A549 (cell line): ENCODE measurements around the gene SLC7A6OS. TPM values are rescaled to one million over a fixed set of nuclear protein-coding genes. Genes with fewer than 3 reads are reported as not detected.

Experiments used
- ATAC-seq, 2 experiments: fragments of 200-7000 bp in 1 of 2; fragments of >200 bp in 1 of 2; cut with Nextera tagmentation in 1 of 2; cut with Tn5 transposase in 1 of 2; 3 replicates each; pipeline versions ENCODE4 v1.8.0 to v1.9.1; 2018 to 2020; ENCODE audit warnings: mild to moderate bottlenecking in 1 of 2, moderate library complexity in 1 of 2
- CTCF ChIA-PET: fragments of 300-600 bp; sonication (Branson Sonifier 250); formaldehyde crosslinking; extraction: SDS; loops from one replicate; lab custom pipeline; 2021; ENCODE audit warnings: antibody characterized with exemption, inconsistent platforms; lab: Yijun Ruan, JAX
- POLR2A ChIA-PET: fragments of 350-600 bp; formaldehyde crosslinking; extraction: SDS; loops from one replicate; lab custom pipeline; 2021; ENCODE audit warnings: antibody characterized with exemption, inconsistent platforms; lab: Yijun Ruan, JAX
- DNase-seq, 2 experiments: peaks; one replicate each; pipeline versions ENCODE4 v3.0.0 to v3.0.0-alpha.2; 2011 to 2016; ENCODE audit warnings: low read depth in 1 of 2, low spot score in 1 of 2
- FAIRE-seq: peaks from 2 replicates; lab custom pipeline; 2011; peaks lifted over from hg19 to GRCh38; lab: Jason Lieb, UNC
- H3K27ac ChIP-seq, 2 experiments: fragments of >200 bp; sonication (Bioruptor Twin); formaldehyde crosslinking; 3 replicates each; pipeline ENCODE4 v1.5.1; 2016 to 2017
- H3K4me1 ChIP-seq: fragments of >200 bp; sonication (Bioruptor Twin); formaldehyde crosslinking; 3 replicates; pipeline ENCODE4 v1.6.1; 2016
- H3K4me2 ChIP-seq: fragments of >200 bp; sonication (Bioruptor Twin); formaldehyde crosslinking; 3 replicates; pipeline ENCODE4 v1.6.1; 2016
- H3K4me3 ChIP-seq: fragments of >200 bp; sonication (Bioruptor Twin); formaldehyde crosslinking; 3 replicates; pipeline ENCODE4 v1.5.1; 2016
- H3K9me3 ChIP-seq: fragments of >200 bp; sonication (Bioruptor Twin); formaldehyde crosslinking; 3 replicates; pipeline ENCODE4 v1.6.1; 2016
- BHLHE40 ChIP-seq: IDR thresholded peaks from 2 replicates; pipeline ENCODE4 v1.6.1; 2012; ENCODE audit warnings: low read depth, low read length, inconsistent platforms
- CBX8 ChIP-seq: fragments of 200-600 bp; sonication (generic); IDR thresholded peaks from 2 replicates; pipeline ENCODE4 v1.6.1; 2016
- CHD2 ChIP-seq: fragments of 150-350 bp; IDR thresholded peaks from 2 replicates; pipeline ENCODE4 v1.6.1; 2014; ENCODE audit warnings: low read length; ENCODE audit not compliant: partially characterized antibody
- EHMT2 ChIP-seq: fragments of 200-600 bp; sonication (generic); IDR thresholded peaks from 2 replicates; pipeline ENCODE4 v1.6.1; 2016; ENCODE audit warnings: antibody characterized with exemption, low read depth, mild to moderate bottlenecking, moderate library complexity
- EP300 ChIP-seq, 2 experiments: fragments of >200 bp; sonication (Bioruptor Twin); formaldehyde crosslinking; IDR thresholded peaks; 2 replicates in 1 of 2; 3 replicates in 1 of 2; pipeline ENCODE4 v1.6.1; 2016 to 2017
- FOSB ChIP-seq: fragments of 250-450 bp; sonication (Bioruptor Pico); IDR thresholded peaks from 2 replicates; pipeline ENCODE4 v1.5.0; 2020; ENCODE audit warnings: mild to moderate bottlenecking, moderate library complexity
- FOSL2 ChIP-seq, 2 experiments: fragments of 450-650 bp in 1 of 2; fragments of >200 bp in 1 of 2; sonication (Bioruptor Twin) in 1 of 2; formaldehyde crosslinking; IDR thresholded peaks; 2 replicates each; pipeline versions ENCODE4 v1.5.0 to v1.6.1; 2016 to 2020; ENCODE audit warnings: mild to moderate bottlenecking in 1 of 2, moderate library complexity in 1 of 2
- FOXS1 ChIP-seq: fragments of 250-450 bp; sonication (Bioruptor Pico); IDR thresholded peaks from 2 replicates; pipeline ENCODE4 v1.5.0; 2020; ENCODE audit warnings: mild to moderate bottlenecking, moderate library complexity
- GATA3 ChIP-seq: IDR thresholded peaks from 2 replicates; pipeline ENCODE4 v1.6.1; 2012; ENCODE audit warnings: borderline replicate concordance
- HOXB13 ChIP-seq: fragments of 250-450 bp; sonication (Bioruptor Pico); IDR thresholded peaks from 2 replicates; pipeline ENCODE4 v1.5.0; 2020; ENCODE audit warnings: low read depth, mild to moderate bottlenecking, moderate library complexity
- JUN ChIP-seq, 2 experiments: fragments of >200 bp; sonication (Bioruptor Twin); formaldehyde crosslinking; IDR thresholded peaks; 2 replicates in 1 of 2; 3 replicates in 1 of 2; pipeline ENCODE4 v1.6.1; 2016 to 2017
- KDM5A ChIP-seq: fragments of 200-600 bp; sonication (generic); IDR thresholded peaks from 2 replicates; pipeline ENCODE4 v1.6.1; 2016; ENCODE audit warnings: antibody characterized with exemption, mild to moderate bottlenecking
- MAFK ChIP-seq: fragments of 450-650 bp; IDR thresholded peaks from 2 replicates; pipeline ENCODE4 v1.6.1; 2014; ENCODE audit not compliant: partially characterized antibody
- MYC ChIP-seq: IDR thresholded peaks from 2 replicates; pipeline ENCODE4 v1.6.1; 2012; ENCODE audit warnings: mild to moderate bottlenecking, inconsistent platforms, low read length, improper control_type of control experiment, borderline replicate concordance
- NR3C1 ChIP-seq: fragments of >200 bp; sonication (Bioruptor Twin); formaldehyde crosslinking; IDR thresholded peaks from 3 replicates; pipeline ENCODE4 v1.6.1; 2017
- POLR2A ChIP-seq: IDR thresholded peaks from 2 replicates; pipeline ENCODE4 v1.6.1; 2012; ENCODE audit warnings: mild to moderate bottlenecking, low read length
- POLR2AphosphoS2 ChIP-seq: conservative IDR thresholded peaks from 2 replicates; pipeline ENCODE4 v1.6.1; 2012; ENCODE audit warnings: low read length, improper control_type of control experiment, inconsistent platforms
- RCOR1 ChIP-seq: fragments of 150-350 bp; IDR thresholded peaks from 2 replicates; pipeline ENCODE4 v1.6.1; 2014; ENCODE audit warnings: antibody characterized with exemption, low read length, low read depth
- RFX5 ChIP-seq: fragments of 450-650 bp; IDR thresholded peaks from 2 replicates; pipeline ENCODE4 v1.7.1; 2014; ENCODE audit warnings: antibody characterized with exemption, mild to moderate bottlenecking, moderate library complexity
- SREBF2 ChIP-seq: fragments of 450-650 bp; IDR thresholded peaks from 2 replicates; pipeline ENCODE4 v1.6.1; 2014; ENCODE audit warnings: mild to moderate bottlenecking, moderate library complexity
- TFCP2L1 ChIP-seq: fragments of 250-450 bp; sonication (Bioruptor Pico); IDR thresholded peaks from 2 replicates; pipeline ENCODE4 v1.5.0; 2021; ENCODE audit warnings: mild to moderate bottlenecking
- ZC3H11A ChIP-seq: fragments of 450-650 bp; IDR thresholded peaks from 2 replicates; pipeline ENCODE4 v1.6.1; 2014; ENCODE audit warnings: antibody characterized with exemption, mild to moderate bottlenecking
- ZFP36 ChIP-seq: fragments of 450-650 bp; IDR thresholded peaks from 2 replicates; pipeline ENCODE4 v1.6.1; 2014; ENCODE audit warnings: borderline replicate concordance; ENCODE audit not compliant: partially characterized antibody
- ZNF302 ChIP-seq: fragments of 250-450 bp; sonication (Bioruptor Pico); IDR thresholded peaks from 2 replicates; pipeline ENCODE4 v1.9.0; 2021; ENCODE audit warnings: inconsistent platforms, mild to moderate bottlenecking, moderate library complexity
- whole genome bisulfite sequencing: methylation state at CpG from one replicate; pipeline ENCODE4 v1.1.6; 2017; ENCODE audit errors: missing lambda C conversion rate; 5-methylcytosine and 5-hydroxymethylcytosine counted together
- polyA plus RNA-seq, 4 experiments: library from polyadenylated mRNA; depleted of rRNA in 3 of 4; stranded (reverse); fragments of >200 nt; fragmentation: RNase III in 1 of 4; extraction: RNeasy Plus Mini Kit Qiagen cat#74134 plus additional on column Dnase treatment in 1 of 4; gene quantifications; 2 replicates in 3 of 4; 3 replicates in 1 of 4; pipeline ENCODE4 v1.2.3, GENCODE V29; 2011 to 2017
- TF ChIP-seq, protein P1 (sequence below): fragments of 450-650 bp; IDR thresholded peaks from 2 replicates; pipeline ENCODE4 v1.6.1; 2014; ENCODE audit warnings: antibody characterized with exemption
- TF ChIP-seq, protein P2 (sequence below): fragments of 250-450 bp; sonication (Bioruptor Pico); IDR thresholded peaks from 2 replicates; pipeline ENCODE4 v1.5.0; 2021; ENCODE audit warnings: mild to moderate bottlenecking, moderate library complexity, borderline replicate concordance

SLC7A6OS gene
- polyA plus RNA-seq, 2 of the 4 experiments (the other 2 are of a cell fraction) = 10.4 to 11.9 TPM

DNA sequence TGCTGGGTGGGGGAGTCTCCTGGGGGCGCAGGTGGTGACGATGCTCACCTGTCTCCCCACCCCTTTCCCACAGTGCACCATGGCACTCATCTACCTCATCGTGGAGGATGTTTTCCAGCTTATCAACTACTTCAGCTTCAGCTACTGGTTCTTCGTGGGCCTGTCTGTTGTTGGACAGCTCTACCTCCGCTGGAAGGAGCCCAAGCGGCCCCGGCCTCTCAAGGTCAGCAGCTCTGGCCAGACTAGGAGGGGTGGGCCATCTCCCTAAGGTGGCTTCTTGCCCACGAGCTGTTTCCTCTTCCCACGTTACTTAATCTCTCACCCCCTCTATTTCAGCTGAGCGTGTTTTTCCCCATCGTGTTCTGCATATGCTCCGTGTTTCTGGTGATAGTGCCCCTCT is 14.5 kb downstream of the SLC7A6OS start:
- no peak overlapping the region for H3K4me3 ChIP-seq
- H3K4me1 ChIP-seq = peaks cover 13% of the 10 kb centered on the region; the same call in 2 of the 3 replicates
- ChIA-PET CTCF (interaction anchor here (0.6 to 6.0 kb wide), 5 partner anchors 11 to 608 kb away, joined by 5 to 42 read pairs (median 9); partner anchors contain the start of gene SLC7A6), POLR2A (interaction anchor here (0.8 to 1.3 kb wide), 2 partner anchors 14 to 59 kb away, joined by 4 to 6 read pairs; partner anchors contain the start of genes PRMT7 and SLC7A6OS)
- ATAC-seq (no peak), FAIRE-seq (no peak), DNase-seq (no peak)
- no peaks in the 10 kb centered on the region for H3K9me3 ChIP-seq
- 93% methylated on average over 12 of the region's 12 CpGs for WGBS
- no peak for TF ChIP-seq TFCP2L1
- no peak for TF ChIP-seq EP300 (IDR thresholded peaks at IDR 0.05)
- no peak for TF ChIP-seq CBX8
- no peak for TF ChIP-seq ZFP36
- no peak for TF ChIP-seq RFX5
- no peak for TF ChIP-seq MAFK
- TF ChIP-seq FOSB (CRISPR knock-in tag) = no peak
- no peak for TF ChIP-seq CHD2
- no peak for TF ChIP-seq FOSL2 (IDR thresholded peaks at IDR 0.05)
- no peak for TF ChIP-seq FOSL2 (CRISPR knock-in tag; IDR thresholded peaks at IDR 0.05)
- TF ChIP-seq KDM5A = no peak
- no peak for TF ChIP-seq RCOR1
- no peak for TF ChIP-seq POLR2A
- TF ChIP-seq POLR2AphosphoS2 = no peak
- TF ChIP-seq GATA3 = no peak
- TF ChIP-seq, protein P1, sequence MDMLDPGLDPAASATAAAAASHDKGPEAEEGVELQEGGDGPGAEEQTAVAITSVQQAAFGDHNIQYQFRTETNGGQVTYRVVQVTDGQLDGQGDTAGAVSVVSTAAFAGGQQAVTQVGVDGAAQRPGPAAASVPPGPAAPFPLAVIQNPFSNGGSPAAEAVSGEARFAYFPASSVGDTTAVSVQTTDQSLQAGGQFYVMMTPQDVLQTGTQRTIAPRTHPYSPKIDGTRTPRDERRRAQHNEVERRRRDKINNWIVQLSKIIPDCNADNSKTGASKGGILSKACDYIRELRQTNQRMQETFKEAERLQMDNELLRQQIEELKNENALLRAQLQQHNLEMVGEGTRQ = no peak
- TF ChIP-seq, protein P2, sequence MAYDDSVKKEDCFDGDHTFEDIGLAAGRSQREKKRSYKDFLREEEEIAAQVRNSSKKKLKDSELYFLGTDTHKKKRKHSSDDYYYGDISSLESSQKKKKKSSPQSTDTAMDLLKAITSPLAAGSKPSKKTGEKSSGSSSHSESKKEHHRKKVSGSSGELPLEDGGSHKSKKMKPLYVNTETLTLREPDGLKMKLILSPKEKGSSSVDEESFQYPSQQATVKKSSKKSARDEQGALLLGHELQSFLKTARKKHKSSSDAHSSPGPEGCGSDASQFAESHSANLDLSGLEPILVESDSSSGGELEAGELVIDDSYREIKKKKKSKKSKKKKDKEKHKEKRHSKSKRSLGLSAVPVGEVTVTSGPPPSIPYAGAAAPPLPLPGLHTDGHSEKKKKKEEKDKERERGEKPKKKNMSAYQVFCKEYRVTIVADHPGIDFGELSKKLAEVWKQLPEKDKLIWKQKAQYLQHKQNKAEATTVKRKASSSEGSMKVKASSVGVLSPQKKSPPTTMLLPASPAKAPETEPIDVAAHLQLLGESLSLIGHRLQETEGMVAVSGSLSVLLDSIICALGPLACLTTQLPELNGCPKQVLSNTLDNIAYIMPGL (CRISPR knock-in tag) = no peak
- H3K27ac ChIP-seq = no peak overlapping the region
- no peak overlapping the region for H3K4me2 ChIP-seq

DNA sequence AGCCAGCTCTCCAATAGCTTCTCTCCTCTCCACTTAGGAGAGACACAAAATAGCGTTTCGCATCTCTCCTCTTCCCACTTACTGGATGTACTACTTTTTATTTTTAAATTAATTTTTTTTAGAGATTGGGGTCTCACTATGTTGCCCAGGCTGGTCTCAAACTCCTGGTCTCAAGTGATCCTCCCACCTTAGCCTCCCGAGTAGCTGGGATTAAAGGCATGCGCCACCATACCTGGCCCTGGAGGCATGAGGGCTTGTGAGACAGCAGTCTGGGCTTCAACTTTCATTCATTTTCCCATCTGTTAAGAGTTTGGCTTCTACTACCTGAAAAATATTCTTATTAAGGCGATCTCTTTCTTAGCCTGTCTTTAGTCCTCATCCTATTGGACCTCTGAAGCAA is 18.3 kb downstream of the SLC7A6OS start:
- no peak for TF ChIP-seq RCOR1
- TF ChIP-seq HOXB13 = no peak
- no peak for TF ChIP-seq ZC3H11A
- no peak for TF ChIP-seq SREBF2
- TF ChIP-seq EHMT2 = no peak
- TF ChIP-seq ZNF302 (CRISPR knock-in tag) = no peak
- no peak for TF ChIP-seq JUN (IDR thresholded peaks at IDR 0.05)
- no peak for TF ChIP-seq POLR2A
- no peak for TF ChIP-seq ZFP36
- TF ChIP-seq MYC = no peak
- Histone ChIP-seq H3K4me3 (no peak overlapping the region), H3K9me3 (no peaks in the 10 kb centered on the region), H3K4me1 (peaks cover 11% of the 10 kb centered on the region), H3K27ac (no peak overlapping the region), H3K4me2 (no peak overlapping the region)
- POLR2A ChIA-PET = no interaction called here
- DNase-seq (no peak), ATAC-seq (no peak), FAIRE-seq (no peak)
- 94% methylated on average over 5 of the region's 5 CpGs for WGBS
- CTCF ChIA-PET = interaction anchor here (0.7 to 6.0 kb wide), 4 partner anchors 10 to 37 kb away, joined by 3 to 42 read pairs (median 4); no protein-coding TSS in a partner anchor

DNA sequence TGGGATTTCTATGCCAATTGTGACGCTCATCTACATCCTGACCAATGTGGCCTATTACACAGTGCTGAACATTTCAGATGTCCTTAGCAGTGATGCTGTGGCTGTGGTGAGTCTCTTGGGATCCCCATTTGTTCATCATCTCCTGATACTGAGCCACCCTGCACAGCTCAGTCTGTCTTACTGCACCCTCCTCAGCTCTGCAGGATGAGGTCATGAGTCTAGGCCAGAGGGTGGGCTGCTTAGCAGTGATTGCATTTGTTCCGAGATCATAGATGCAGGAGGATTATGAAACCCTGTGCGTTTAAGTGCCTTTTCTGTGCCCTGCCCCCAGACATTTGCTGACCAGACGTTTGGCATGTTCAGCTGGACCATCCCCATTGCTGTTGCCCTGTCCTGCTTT is 19.5 kb downstream of the SLC7A6OS start:
- Histone ChIP-seq H3K4me3 (no peak overlapping the region), H3K27ac (no peak overlapping the region), H3K9me3 (no peaks in the 10 kb centered on the region), H3K4me2 (no peak overlapping the region), H3K4me1 (peaks cover 15% of the 10 kb centered on the region)
- no peak for FAIRE-seq
- no peak for TF ChIP-seq FOXS1 (CRISPR knock-in tag)
- no peak for TF ChIP-seq ZC3H11A
- no peak for TF ChIP-seq POLR2A
- no peak for TF ChIP-seq BHLHE40
- TF ChIP-seq JUN (IDR thresholded peaks at IDR 0.05) = no peak
- no peak for TF ChIP-seq POLR2AphosphoS2
- no peak for TF ChIP-seq GATA3
- no peak for TF ChIP-seq CBX8
- TF ChIP-seq NR3C1 = no peak
- no peak for DNase-seq
- 84% methylated on average over 4 of the region's 4 CpGs for WGBS
- CTCF ChIA-PET = interaction anchor here (0.9 to 5.9 kb wide), 7 partner anchors 7 to 30 kb away, joined by 3 to 35 read pairs (median 4); partner anchors contain the start of gene SLC7A6
- POLR2A ChIA-PET = interaction anchor here (2.0 kb wide), 1 partner anchor 20 kb away, joined by 5 read pairs; the partner anchor contains the start of genes PRMT7 and SLC7A6OS
- no peak for ATAC-seq
